ACC112 (cell line): Measurements from ENCODE around the gene PPP1R3E.

Source experiments
- H2AFZ ChIP-seq: fragments of 200-600 bp; sonication (generic); one replicate; pipeline ENCODE4 v1.6.0; 2017; ENCODE audit warnings: antibody characterized with exemption, low read length; ENCODE audit not compliant: unreplicated experiment
- H3K27ac ChIP-seq: fragments of 200-600 bp; sonication (generic); 2 replicates; pipeline ENCODE4 v1.5.1; 2014; ENCODE audit warnings: low read depth, mild to moderate bottlenecking, antibody characterized with exemption, low read length, moderate library complexity
- H3K27me3 ChIP-seq: fragments of 200-600 bp; sonication (generic); 2 replicates; pipeline ENCODE4 v1.6.1; 2014; ENCODE audit warnings: mild to moderate bottlenecking, antibody characterized with exemption, low read length, moderate library complexity, mixed read lengths; ENCODE audit not compliant: insufficient read depth
- H3K36me3 ChIP-seq: fragments of 200-600 bp; sonication (generic); 2 replicates; pipeline ENCODE4 v1.6.1; 2016; ENCODE audit warnings: mild to moderate bottlenecking, antibody characterized with exemption, low read length, moderate library complexity, mixed read lengths; ENCODE audit not compliant: insufficient read depth
- H3K4me1 ChIP-seq: fragments of 200-600 bp; sonication (generic); one replicate; pipeline ENCODE4 v1.6.1; 2016; ENCODE audit warnings: low read length, mixed read lengths; ENCODE audit not compliant: insufficient read depth, unreplicated experiment, control insufficient read depth
- H3K4me3 ChIP-seq: fragments of 200-600 bp; sonication (generic); 2 replicates; pipeline ENCODE4 v1.5.1; 2014; ENCODE audit warnings: mild to moderate bottlenecking, low read depth, low read length
- H3K79me2 ChIP-seq: fragments of 200-600 bp; sonication (generic); one replicate; pipeline ENCODE4 v1.6.0; 2016; ENCODE audit warnings: low read length; ENCODE audit not compliant: control insufficient read depth, unreplicated experiment, insufficient read depth

The PPP1R3E gene, protein sequence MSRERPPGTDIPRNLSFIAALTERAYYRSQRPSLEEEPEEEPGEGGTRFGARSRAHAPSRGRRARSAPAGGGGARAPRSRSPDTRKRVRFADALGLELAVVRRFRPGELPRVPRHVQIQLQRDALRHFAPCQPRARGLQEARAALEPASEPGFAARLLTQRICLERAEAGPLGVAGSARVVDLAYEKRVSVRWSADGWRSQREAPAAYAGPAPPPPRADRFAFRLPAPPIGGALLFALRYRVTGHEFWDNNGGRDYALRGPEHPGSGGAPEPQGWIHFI

DNA sequence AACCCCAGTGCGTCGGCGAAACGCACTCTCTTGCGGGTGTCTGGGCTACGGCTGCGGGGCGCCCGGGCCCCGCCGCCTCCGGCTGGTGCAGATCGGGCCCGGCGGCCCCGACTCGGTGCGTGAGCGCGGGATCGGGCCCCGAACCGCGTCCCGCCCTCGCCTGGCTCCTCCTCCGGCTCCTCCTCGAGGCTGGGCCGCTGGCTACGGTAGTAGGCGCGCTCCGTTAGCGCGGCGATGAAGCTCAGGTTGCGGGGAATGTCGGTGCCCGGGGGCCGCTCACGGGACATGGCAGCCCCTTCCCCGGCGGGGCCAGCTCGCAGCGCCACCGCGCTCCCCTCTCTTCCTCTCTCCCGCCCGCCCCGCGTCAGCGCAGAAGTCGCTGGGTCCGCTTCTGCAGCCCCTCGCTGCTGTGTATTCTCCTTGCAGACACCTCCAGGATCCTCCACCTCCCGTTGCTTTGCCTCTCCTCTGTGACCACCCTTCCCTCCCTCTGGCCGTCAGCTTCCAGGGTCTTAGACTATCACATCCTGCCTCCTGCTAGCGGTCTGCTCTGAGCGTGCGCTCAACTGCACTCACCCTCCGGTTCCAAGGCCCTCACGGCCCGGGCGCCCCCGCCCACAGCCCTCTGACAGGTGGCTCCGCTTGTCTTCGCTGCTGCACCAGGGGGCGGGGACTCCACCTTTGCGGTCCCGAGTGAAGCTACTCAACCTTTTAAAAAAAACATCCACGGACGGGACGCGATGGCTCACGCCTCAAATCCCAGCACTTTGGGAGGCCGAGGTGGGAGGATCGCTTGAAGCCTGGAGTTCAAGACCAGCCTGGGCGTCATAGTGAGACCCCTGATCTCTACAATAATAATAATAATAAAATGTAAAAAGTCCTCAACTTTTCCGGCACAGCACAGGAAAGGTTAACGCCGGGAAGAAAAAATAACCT, at the start of gene PPP1R3E:
PPP1R3E (minus strand) TSS at position 570 of the 936 bp plus-strand sequence; CDS start at position 287, 283 bp downstream.
- Histone ChIP-seq H3K79me2 (peaks cover 15% of the 10 kb centered on the region), H2AFZ (peak within 1 kb of the TSS; percentile 96), H3K4me1 (peaks cover 35% of the 10 kb centered on the region), H3K27ac (peak within 1 kb of the TSS; percentile 81), H3K4me3 (peak within 1 kb of the TSS; percentile 95), H3K36me3 (no peaks in the 10 kb centered on the region), H3K27me3 (no peaks in the 10 kb centered on the region)

DNA sequence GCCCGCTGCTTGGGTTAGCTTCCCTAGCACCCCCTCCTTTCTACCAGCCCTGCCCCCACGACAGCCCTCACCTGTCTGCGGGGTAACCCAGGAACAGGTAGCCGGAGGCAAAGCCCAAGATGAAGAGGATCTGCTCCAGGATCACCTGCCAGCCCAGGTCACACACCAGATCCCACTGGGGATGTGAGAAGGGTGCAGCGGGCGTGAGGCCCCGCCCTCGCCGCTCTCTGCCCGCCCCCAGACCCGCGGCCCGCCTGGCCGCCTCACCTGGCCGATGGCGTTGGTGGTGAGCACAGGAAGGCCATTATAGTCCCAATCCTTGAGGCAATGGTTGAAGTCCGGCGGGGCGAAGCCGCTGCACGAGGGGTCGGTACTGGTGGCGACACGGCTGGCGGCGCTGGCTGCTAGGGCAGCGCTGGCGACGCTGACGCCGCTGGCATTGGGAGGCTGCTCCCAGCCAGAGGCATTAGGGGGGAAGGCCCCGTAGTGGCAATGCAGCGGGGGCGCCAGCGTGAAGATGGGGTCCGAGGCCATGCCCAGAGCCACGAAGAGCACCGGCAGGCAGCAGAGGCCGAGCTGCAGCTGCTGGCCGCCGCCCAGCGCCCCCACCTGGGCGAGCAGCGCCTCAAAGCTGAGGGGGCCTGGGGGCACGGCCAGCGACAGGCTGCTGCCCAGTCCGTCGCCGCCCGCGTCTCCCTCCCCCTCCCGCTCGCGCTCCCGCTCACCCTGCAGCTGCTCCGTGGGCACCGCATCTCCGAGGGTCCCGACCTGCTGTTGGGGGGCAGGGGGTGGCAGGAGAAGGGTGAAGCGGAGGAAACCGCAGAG, 49.2 kb upstream of the PPP1R3E start:
- Histone ChIP-seq H3K4me1 (peaks cover 4% of the 10 kb centered on the region), H3K27me3 (no peaks in the 10 kb centered on the region), H3K79me2 (no peaks in the 10 kb centered on the region), H3K36me3 (no peaks in the 10 kb centered on the region), H3K27ac (no peak overlapping the region), H3K4me3 (peak overlapping the region; percentile 95), H2AFZ (peak overlapping the region; percentile 82)

DNA sequence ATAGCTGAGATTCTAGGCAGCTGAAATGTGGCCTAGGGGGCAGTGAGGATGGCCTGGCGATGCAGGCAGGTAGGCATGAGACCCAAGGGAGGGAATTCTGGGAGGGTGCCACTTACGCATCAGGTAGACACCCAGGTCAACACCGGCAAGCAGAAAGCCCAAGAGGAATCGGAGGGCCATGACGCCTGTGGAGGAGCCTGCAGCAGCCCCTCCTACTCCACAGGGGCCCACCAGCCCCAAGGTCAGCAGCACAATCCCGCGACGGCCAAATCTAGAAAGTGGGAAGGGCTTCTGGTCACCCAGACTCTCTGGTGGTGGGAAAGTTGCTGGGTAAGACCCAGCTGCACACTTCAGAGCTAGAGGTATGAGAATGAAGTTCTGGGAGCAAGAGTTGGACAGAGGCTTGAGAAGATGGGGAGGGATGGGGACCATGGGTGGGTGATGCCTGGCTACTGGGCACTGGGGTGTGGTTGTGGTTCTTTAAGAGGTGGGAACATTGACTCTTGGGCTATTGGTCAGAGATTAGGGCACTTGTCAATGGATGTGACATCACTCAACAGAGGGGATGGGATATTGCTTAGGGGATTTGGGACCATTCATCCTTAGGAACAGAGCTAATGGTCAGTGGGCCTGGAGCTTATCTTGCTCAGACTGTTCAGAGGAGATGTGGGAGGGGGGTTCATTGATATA, 46.6 kb upstream of the PPP1R3E start:
- H3K4me1 ChIP-seq = peaks cover 4% of the 10 kb centered on the region
- H3K27me3 ChIP-seq = no peaks in the 10 kb centered on the region
- no peak overlapping the region for H3K4me3 ChIP-seq
- H3K79me2 ChIP-seq = no peaks in the 10 kb centered on the region
- H2AFZ ChIP-seq = no peak overlapping the region
- H3K36me3 ChIP-seq = no peaks in the 10 kb centered on the region
- no peak overlapping the region for H3K27ac ChIP-seq

DNA sequence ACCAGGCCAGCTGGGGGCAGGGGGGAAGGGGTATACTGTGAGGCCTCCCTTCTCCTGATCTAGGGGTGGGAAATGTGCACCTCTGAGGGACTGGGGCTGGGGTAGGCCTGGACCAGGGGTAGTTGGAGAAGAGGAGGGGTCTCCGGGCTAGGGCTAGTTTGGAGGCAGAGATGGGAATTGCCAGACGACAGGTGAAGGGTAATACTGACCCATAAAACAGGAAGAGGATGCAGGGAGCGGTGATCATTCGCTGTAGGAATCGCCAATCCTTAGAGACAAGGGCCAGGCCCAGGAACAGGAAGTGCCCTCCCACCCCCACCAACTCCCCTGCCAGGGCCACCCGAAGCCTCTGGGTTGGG, 45.6 kb upstream of the PPP1R3E start:
- H3K36me3 ChIP-seq = no peaks in the 10 kb centered on the region

DNA sequence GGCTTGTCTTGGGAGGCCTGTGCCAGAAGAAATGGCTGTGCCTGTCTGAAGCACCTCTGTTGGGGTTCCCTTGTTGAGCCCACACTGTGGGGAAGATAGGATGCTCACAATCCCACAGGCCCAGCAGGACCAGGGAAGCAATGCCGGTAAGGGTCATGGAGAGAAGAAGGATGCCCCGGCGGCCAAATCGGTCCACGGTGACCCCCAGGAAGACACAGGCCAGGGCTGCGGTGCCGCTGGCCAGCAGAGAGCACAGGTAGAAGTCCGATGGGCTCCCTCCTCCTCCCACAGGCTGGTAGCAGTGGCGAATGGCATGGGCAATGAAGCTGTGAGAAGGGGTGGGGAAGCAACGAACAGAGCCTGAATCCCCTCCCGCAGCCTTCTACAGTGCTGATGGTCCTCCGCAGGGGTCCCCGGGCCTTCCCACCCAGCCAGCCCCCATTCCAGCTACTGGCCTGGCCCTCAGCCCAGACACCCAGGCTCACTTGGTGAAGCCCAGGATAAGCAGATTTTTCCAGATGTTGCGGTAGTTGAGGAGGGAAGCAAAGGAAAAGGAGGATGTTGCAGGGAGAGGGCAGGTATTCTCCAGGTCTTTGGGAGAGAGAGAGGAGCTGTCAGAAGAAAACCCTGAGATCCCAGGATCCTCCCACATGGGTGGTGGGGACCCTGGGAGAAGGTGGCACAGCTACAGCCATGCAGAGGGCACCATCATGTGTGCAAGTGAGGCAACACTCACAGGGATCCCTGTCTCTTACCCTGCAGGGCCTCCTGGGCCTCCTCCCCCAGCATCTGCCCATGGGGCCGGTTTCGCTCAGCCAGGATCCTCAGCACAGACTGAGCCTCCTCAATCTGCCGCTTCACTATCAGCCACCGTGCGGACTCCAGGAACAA, 45.0 kb upstream of the PPP1R3E start:
- Histone ChIP-seq H3K79me2 (no peaks in the 10 kb centered on the region), H2AFZ (no peak overlapping the region), H3K27me3 (peaks cover 2% of the 10 kb centered on the region), H3K4me3 (no peak overlapping the region), H3K27ac (no peak overlapping the region), H3K4me1 (no peaks in the 10 kb centered on the region), H3K36me3 (no peaks in the 10 kb centered on the region)

More for the DNA sequence above, 45.6 kb upstream of the PPP1R3E start:
- no peak overlapping the region for H3K4me3 ChIP-seq
- H3K79me2 ChIP-seq = no peaks in the 10 kb centered on the region
- H2AFZ ChIP-seq = no peak overlapping the region
- H3K27ac ChIP-seq = no peak overlapping the region
- no peaks in the 10 kb centered on the region for H3K27me3 ChIP-seq
- H3K4me1 ChIP-seq = peaks cover 4% of the 10 kb centered on the region

DNA sequence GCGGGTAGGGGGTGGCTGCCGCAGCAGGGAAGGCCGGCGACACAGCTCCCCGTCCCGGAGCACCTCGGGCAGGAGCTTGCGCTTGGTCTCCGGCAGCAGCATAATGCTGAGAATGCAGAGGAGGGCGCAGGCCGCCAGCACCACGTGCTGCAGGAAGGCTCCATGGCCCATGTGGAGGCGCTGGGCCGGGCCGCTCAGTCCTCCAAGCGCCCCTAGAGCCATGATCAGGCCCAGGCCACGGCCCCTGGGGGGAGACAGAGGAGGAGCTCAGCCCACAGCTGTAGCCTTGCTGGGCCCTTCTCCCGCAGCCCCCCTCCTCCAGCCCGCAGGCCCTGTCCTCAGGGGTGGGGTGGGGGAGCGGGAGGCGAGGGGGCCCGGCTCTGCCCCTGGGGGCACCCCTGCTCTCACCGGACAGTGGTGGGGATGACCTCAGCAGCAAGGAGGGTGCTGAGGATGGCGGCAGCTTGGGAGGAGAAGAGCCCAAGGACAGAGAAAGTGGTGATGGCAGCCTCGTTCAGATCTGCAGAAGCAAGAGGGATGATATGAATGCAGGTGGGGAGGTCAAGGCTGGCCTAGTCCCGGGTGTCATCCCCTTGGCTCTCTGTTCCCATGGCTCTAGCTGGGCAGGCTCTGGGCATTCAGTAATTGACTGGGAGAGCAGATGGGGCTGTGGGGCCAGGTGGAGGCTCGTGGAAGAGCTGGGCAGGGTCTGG, 44.2 kb upstream of the PPP1R3E start:
- Histone ChIP-seq H3K4me3 (no peak overlapping the region), H3K79me2 (no peaks in the 10 kb centered on the region), H2AFZ (no peak overlapping the region), H3K27ac (no peak overlapping the region), H3K27me3 (peaks cover 8% of the 10 kb centered on the region), H3K36me3 (no peaks in the 10 kb centered on the region), H3K4me1 (no peaks in the 10 kb centered on the region)

DNA sequence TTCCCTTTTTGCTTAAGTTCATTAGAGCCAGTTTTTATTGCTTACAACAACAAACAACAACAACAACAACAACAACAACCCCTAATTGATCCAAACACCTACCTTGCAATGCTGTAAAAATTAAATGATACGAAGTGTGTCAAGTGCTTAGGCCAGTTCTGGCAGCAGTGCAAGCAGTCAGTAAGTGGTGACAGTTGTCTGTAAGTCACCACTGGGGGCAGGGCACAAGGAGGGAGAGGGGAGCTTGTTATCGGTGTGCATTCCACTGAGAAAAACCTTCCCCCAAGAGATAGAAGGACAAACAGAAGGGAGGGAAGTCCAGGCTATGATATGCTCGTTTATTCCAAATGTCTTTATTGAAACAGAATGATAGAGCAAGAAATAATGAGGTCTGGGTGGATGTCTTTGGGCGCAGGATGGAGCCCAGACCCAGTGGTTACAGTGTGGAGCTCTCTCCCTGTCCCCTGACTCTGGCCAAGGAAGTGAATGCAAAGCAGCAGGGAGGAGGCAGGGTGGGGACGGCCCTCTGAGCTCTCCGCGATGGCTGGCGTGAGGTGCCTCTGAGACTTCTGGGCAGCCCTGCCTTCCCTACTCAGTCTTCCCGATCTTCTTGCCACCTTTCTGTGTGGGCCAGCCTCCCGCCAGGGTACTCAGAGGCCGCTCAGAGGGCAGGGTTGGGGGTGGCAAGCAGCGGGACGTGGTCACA, 43.5 kb upstream of the PPP1R3E start:
- Histone ChIP-seq H3K79me2 (no peaks in the 10 kb centered on the region), H3K27me3 (peaks cover 8% of the 10 kb centered on the region), H3K27ac (no peak overlapping the region), H3K4me3 (no peak overlapping the region), H3K36me3 (no peaks in the 10 kb centered on the region), H2AFZ (no peak overlapping the region), H3K4me1 (no peaks in the 10 kb centered on the region)

DNA sequence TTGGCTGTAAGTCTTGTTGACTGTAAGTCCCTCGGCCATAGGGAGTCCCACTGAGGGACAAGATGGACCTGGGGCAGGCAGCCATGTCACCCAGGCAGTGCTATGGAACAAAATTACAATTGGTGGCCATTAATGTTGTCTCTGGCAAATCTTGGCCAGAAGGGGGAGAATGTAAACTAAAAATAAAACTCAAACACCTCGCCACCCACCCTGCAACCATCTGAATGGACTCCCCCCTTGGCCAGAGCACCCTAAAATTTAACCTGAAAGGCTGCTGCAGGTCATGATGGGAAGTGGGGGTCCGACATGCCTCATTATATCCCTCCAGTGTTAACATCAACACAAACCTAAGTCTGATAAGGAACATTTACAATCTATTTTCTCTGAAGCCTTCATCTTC, 41.8 kb upstream of the PPP1R3E start:
- Histone ChIP-seq H3K27ac (no peak overlapping the region), H3K36me3 (no peaks in the 10 kb centered on the region), H2AFZ (no peak overlapping the region), H3K4me3 (no peak overlapping the region), H3K79me2 (no peaks in the 10 kb centered on the region), H3K27me3 (peaks cover 8% of the 10 kb centered on the region), H3K4me1 (no peaks in the 10 kb centered on the region)
